Stimulated activated CD8-positive, alpha-beta memory T cell treated with anti-CD3 and anti-CD28 coated beads, Interleukin-2, amount 100 ng/mL, for 1 hour (primary cell): ENCODE data around the gene PEAK3.

Experiments
- DNase-seq, 2 donors: peaks; one replicate each; pipeline ENCODE4 v3.0.0-alpha.2; 2020; ENCODE audit warnings: low read depth in 2 of 2

PEAK3 gene

DNA sequence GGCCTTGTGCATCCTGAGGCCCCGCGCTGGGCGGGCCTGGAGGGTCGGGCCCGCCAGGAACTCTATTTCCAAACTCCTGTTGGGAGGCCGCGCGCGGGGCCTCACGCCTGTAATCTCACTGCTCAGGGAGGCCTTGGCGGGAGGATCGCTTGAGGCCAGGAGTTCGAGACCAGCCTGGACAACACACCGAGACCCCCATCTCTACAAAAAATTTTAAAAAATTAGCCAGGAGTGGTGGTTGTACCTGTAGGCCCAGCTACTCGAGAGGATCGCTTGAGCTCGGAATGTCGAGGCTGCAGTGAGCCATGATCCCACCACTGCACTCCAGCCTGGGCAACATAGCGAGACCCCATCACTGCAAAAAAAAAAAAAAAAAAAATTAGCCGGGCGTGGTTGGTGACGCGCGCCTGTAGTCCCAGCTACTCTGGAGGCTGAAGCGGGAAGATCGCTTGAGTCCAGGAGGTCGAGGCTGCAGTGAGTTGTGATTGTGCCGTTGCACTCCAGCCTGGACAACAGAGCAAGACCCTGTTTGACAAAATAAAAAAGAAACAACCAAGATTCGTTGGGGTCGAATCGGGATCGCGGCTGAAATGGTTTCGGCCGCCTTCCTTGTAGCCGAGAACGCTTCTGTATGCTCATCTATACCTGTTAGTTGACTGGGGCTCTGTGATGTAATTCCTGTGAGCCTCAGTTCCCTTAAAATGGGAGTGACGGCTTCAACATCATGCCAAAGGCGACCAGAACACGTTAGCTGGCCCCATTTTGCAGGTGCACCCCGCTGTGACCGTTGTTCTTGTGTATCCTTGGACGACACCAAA is 44.7 kb downstream of the PEAK3 start:
- DNase-seq: no peak

DNA sequence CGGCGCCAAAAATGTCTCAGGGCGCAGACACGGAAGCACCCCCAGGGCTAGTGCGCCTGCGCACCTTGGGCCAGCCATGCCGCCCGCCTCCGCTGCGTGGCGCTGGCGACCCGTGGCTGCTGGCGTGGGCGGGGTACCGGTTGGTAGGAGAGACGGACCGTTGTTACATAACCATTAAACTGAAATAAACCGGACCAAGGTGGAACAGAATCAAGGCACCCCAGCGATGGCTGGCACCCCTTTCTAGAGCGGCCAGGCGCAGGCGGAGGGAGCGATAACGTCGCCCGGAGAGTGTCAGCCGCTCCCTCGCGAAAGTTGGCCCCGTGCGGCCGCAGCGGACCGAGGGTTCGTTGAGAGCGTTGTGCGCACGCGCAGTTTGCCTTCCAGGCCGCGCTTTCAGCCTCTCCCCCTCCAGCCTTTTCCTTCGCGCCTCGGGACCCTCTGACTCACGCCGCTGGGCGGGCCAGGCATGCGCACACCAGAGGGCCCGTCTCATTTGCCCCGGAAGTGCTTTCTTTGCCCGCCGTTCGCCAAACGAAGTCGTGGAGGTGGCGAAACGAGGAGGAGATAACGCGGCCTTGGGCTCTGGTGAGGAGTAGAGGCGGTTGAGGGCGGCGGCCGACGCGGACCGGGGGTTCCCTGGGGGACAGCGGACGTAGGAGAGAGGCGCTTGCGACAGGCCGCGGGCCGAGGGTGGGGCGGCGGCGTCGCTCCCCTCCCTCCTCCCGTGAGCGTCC is 45.5 kb downstream of the PEAK3 start, which contains the start of the genes PLEKHJ1 and SF3A2:
Gene PLEKHJ1, minus strand, starts transcription at position 16 of the 737 bp plus-strand sequence. CDS start 81 bp downstream, outside the sequence.
Gene SF3A2, plus strand, starts transcription at position 511 of the 737 bp plus-strand sequence. CDS start 6,595 bp downstream, outside the sequence.
- peak; percentile 96 to 97 for DNase-seq

- no peak for DNase-seq
Observed at GRCh38 chr19:2236064-2236313, 46.0 kb downstream of the PEAK3 start.

- no peak for DNase-seq
Observed at GRCh38 chr19:2235381-2236063, 46.5 kb downstream of the PEAK3 start.

DNA sequence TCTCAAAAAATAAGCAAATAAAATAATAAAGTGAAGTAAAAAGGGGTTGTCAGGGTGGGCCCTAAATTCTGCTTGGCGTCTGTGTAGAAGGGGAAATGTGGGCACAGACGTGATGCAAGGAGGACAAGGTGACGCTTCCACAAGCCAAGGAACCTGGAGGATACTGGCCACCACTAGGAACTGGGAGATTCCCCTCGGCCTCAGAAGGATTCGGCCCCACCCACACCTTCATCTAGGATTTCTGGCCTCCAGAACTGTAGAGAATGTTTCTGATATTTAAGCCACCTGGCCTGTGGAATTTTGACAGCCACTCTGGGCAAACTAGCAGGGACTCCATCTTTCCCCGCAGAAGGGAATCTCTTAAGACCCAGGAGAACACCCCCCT is 47.0 kb downstream of the PEAK3 start:
- no peak for DNase-seq

DNA sequence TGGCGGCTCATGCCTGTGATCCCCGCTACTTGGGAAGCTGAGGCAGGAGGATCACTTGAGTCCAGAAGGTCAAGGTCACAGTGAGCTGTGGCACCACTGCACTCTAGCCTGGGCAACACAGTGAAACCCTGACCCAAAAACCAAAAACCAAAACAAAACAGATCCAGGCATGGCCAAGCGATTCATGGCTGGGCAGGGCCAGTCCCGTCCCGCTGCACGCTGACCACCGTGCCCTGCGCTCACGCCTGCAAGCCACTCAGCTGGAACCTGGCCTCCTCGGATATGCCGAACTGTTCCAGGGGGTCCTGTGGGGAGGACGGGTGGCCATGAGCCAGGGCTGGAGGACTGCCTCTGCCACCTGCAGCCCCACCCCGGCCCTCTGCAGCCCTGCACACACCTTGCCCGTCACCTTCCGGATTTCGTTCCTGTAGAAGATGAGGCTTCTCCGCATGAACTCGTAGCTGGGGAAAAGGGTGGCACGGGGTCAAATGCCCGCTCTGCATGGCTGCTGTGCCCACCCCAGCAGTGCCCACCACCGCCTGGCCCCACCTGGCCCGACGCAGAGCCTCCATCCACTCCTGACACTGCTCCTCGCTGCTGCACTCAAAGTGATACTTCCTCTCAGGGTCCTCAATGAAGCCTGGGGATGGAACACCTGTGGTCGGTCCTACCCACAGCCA is 48.2 kb downstream of the PEAK3 start:
- DNase-seq: no peak

- no peak for DNase-seq
Observed at GRCh38 chr19:2232286-2233151, 49.5 kb downstream of the PEAK3 start.

GRCh38 chr19:2231621-2232221 is 50.3 kb downstream of the PEAK3 start:
- DNase-seq: no peak

- DNase-seq: no peak
Observed at GRCh38 chr19:2230807-2231533, 51.0 kb downstream of the PEAK3 start.

- no peak for DNase-seq
Observed at GRCh38 chr19:2230033-2230531, 51.9 kb downstream of the PEAK3 start.

DNA sequence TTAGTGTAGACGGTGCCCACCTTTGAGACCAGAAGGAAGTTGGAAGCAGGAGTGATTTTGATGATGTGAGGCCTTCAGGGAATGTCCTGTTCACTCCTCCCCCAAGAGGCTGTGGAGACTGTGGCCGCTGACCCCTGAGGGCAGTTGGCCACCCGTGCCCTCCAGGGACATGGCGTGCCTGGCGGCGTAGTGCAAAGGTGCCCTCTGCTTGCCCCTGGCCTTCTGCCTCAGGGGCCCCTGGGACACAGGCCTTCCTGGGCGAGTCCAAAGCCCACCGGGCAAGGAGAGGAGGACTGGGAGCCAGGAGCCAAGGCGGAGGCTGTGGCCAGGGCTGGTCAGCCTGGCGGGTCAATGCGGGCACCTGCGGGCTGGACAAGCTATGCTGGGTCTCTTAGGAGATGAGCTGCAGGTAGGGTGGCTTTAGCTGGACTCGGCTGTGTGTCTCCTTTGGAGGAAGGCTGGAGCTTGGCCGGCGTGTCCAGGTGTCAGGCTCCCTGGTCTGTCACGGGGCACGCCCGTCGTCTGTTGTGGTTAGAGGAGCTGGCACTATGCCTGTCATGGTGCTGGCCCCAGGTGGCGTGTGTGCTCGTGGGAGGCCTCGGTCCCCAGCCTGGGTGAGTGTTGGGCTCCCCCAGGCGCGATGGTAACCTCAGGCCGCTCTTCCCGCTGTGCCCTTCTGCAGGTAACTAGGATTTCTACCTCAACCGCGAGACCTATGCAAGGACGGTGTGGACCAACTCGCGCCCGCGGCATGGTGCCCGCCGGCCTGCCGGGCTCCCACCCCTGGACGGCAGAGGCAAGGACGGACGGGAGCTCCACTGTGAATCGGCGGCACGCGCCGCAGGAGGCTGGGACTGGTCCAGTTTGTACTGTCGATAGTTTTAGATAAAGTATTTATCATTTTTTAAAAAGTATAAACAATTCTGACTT is 52.6 kb downstream of the PEAK3 start:
- no peak for DNase-seq

DNA sequence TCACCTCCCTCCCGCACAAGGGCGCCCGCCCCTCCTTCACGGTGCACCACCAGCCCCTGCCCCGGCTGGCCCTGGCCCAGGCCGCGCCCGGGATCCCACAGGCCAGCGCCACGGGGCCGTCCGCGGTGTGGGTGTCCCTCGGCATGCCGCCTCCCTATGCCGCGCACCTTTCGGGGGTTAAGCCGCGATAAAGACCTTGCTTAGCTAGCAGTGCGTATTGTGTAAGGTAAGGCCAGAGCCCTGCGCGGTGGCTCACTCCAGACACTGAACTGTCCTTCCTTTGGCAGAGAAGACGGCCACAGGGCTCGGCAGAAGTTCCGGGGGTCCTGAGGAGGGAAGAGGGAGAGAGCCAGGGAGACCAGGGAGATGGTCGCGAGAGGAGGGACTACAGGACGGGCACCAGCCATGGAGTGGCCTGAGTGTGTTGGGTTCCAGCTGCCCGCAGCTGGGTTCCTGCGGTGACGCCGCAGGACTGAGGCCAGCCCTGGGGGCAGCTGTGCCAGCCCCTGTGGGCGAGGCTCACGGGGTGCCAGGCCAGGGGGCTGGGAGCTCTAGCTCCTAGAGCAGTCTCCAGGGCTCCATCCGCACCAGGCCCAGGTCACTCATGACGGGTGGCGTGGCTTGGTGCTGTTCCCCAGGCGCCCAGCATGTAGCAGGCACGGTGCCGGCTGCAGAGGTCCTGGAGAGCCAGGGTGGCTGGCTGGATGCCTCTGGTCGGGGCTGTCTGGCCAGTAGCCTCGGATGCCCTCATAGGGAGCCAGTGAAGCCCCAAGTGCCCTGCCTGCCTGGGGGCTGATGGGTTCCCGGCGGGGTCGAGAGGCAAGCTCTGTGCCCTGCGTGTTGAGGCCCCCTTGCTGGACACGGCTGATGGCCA is 53.6 kb downstream of the PEAK3 start:
- no peak for DNase-seq

- DNase-seq: no peak
Observed at GRCh38 chr19:2227415-2228156, 54.4 kb downstream of the PEAK3 start.

GRCh38 chr19:2226840-2227360 is 55.1 kb downstream of the PEAK3 start:
- no peak for DNase-seq

DNA sequence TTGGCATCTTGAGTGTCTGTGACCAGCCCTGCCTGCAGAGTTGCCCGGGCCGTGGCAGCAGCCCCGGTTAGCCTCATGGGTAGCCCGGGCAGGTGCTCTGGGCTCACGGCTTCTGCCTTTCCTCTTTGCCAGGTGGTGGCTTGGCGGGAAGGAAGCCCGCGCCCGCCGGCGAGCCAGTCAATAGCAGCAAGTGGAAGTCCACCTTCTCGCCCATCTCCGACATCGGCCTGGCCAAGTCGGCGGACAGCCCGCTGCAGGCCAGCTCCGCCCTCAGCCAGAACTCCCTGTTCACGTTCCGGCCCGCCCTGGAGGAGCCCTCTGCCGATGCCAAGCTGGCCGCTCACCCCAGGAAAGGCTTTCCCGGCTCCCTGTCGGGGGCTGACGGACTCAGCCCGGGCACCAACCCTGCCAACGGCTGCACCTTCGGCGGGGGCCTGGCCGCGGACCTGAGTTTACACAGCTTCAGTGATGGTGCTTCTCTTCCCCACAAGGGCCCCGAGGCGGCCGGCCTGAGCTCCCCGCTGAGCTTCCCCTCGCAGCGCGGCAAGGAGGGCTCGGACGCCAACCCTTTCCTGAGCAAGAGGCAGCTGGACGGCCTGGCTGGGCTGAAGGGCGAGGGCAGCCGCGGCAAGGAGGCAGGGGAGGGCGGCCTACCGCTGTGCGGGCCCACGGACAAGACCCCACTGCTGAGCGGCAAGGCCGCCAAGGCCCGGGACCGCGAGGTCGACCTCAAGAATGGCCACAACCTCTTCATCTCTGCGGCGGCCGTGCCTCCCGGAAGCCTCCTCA is 55.7 kb downstream of the PEAK3 start:
- no peak for DNase-seq
